GM19023 (cell line): ENCODE results near the gene ING5.

Experiments
- ATAC-seq: cut with Tn5 transposase; IDR thresholded peaks from one replicate; pipeline ENCODE4 v1.9.1; 2021; ENCODE audit warnings: mild to moderate bottlenecking, moderate library complexity; ENCODE audit not compliant: unreplicated experiment

Gene ING5

DNA sequence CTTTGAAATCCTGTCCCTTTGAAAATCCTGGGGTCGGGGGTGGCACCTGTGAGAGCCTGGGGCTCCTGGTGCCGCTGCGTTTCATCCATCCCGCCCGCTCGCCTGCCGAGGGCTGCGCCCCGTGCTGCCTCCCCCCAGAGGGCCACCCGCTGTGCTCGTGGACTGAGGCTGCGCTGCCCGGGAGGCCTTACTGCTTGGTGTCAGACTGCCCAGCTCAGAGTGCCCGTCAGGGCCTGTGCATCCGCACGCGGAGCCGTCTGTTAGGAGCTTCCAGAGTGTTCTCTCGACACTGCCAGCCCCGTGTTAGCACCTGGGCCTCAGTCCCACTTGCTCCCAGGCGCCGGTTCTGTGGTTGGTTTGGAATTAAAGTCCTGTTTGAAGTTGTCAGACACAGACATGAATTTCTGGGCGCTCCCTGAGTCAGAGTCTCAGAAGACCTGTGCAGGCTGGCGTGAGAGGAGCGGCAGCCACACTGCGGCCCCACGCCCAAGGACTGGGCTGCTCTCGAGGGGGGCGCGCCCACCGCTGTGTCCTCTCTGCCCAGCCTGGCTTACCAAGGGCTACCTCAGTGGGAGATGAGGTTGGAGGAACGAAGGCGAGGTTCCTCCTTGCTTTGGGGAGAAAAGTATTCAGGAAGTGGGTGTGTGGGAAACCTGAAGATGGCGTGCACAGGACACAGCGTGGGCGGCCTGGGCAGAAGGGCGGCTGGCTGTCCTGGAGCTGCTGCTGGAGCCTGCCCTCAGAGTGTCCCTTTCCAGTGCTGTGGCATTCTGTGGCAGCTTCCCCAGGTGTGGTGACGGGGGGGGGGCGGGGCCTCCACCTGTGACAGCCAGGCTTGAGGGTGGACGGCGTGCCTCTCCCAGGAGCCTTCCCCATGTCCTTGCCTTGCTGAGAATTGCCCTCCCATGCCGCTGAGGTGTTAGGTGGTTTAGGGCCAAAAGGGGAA lies 29.3 kb upstream of the ING5 start:
- no peak for ATAC-seq

DNA sequence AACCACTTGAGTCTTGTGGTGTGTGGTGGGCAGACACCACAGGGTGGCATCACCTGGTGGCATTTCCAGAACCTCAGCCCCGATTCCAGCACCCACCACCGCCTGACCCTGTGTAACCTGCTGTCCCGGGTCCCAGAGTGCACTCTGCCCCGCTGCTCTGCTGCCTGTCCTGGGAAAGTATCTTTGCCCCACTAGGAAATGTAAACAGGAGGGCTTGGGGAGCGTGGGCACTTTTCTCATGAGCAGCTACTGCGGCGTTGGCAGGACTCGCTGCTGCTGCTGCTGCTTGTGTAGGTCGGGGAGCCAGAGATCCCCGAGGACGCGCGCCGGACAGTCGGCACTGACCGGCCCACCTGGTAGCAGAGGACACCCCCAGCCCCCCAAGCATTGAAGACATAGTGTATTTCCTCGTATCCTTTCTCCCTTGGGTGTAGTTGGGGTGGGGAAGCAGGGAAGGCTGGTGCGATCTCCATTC lies 28.6 kb upstream of the ING5 start:
- no peak for ATAC-seq

DNA sequence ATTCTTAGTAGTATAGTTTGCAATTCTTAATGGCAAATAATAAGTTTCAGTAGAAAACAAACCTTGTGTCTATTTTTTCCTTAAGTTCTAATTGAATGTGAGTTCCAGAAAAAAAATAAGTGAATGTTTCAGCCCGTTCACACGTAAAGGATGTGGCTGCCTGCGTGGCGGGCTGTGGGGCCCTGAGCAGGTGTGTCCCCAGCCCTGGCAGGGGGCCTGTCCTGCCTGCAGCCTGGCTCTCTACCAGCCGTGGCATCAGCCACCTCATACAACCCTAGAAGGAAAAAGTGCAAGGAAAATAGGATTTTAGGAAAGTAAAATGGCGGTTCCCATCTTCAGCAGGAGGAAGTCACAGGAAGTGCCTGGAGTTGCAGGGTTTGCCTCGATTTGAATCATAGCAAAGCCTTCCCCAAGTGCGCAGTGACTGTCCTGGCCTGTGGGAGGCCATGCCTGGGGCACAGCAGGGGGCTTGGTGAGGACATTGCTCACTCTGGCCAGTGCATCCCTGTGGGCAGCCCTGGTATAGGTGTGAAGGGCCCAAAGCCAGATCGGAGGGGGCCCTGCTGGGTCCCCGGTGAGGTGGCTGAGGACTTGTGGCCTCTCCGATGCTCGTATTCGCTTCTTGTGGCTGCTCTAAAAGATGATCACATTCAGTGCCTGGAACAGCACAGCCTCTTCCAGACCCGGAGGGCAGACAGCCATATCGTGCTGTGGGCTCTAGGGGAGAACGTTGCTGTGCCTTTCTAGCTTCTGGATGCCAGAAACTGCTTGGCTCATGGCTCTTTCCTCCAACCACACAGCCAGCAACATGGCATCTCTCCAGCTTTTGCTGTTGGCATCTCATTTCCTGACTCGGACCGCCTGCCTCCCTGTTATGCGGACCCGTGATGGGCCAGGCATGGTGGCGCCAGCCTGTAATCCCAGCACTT lies 27.8 kb upstream of the ING5 start:
- ATAC-seq: no peak

DNA sequence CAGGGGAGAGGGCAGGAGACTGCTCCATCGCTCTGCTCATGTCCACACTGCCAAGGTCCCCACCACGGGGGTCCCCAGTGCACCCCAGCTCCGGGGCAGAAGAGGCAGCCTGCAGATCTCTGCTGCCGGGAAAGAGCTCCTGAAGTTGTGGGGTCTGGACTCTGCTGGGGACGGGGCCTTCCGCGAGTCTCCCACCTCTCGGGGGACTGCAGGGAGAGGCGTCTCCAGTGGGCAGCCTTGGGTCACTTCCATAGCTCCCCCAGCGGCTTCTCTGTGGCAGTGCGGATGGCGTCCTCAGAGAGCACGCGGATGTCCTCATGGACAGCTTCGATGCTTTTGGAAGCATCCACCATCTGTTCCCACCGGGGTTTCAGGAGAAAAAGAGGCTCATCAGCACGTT lies 26.0 kb upstream of the ING5 start:
- no peak for ATAC-seq

DNA sequence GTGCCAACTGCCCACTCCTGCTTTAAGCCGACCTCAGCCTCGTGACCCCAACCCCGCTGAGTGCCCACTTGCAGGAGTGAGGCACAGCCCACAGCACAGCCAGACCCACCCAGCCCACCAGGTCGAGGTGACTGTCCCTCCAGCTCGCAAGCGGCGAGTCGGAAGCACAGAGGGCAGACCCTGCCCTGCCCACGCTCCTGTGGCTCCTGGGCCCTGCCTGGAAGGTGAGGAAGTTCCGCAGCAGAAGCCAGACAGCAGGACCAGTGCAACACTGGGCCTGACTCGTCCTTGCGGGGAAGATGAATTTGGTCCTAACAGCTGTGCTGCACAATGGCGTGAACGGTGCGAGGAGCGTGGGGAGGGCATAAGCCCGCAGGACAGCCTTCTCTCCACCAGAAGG lies 25.2 kb upstream of the ING5 start:
- ATAC-seq: no peak

DNA sequence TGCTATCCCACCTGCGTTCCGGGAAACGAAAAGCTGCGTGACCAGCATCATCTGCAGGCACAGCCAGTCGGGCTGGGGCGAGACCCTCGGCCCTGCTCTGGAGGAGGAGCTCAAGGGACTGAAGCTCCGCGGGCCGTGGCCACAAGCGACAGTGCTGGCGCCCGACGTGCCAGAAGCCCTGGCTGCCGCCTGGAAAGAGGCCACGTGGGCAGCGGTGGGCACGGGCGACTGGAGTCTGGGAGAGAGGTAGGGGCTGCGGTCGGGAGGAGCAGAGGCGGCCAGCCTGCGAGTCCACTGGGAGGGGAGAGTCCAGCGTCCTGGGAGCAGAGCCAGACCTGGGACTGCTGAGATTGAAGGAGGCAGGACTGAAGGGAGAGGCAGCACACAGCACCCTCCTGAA lies 24.4 kb upstream of the ING5 start:
- ATAC-seq: no peak

DNA sequence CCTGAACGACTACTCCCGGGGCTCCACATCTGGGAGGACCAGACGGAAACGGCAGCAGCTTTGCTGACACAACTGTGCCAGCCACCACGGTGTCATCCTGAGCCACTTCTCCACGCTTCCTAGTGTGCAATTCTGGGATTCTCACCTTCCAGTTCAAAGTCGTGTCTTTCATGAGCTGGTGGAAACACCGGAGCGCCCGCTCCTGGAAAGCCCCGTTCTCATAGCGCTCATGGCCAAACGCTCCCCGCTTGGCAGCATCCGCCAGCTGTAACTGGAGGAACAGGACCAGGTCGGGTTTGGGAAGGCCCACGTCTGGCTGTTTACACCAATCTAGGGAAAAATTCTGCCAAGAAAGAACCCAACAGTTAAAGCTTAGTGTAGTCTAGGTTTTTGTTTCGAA lies 23.5 kb upstream of the ING5 start:
- ATAC-seq: no peak

DNA sequence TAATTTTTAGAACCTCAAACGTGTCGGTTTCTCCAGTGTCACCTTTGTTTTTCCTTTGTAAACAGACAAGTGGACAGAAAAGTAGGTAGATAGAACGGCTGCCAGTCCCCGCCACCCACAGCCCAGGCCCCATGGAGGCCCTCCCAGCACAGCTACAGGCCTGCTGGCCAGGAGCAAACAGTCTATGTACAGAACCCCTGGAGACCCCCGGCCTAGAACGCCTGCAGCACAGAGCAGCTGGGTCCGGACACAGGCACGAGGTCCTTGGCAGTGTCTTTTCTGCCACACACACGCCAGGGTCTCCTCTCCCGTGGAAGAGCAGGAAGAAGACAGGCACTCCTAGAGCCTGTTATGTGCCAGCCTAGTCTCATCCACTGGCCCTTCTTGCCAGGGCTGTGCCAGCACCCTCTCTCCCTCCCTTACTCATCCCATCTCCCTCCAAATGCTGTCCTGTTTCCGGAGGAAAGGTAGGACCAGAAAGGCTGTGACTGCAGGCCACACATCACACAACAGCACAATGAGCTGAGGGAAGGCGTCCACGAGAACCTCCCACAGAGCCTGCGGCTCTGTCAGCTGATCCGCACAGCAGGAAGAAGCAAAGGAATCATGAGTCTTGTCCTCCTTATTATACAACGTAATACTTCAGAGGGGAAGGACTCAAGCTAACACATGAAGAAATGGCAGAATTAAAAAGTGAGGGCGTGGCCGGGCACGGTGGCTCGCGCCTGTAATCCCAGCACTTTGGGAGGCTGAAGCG lies 22.9 kb upstream of the ING5 start:
- no peak for ATAC-seq

DNA sequence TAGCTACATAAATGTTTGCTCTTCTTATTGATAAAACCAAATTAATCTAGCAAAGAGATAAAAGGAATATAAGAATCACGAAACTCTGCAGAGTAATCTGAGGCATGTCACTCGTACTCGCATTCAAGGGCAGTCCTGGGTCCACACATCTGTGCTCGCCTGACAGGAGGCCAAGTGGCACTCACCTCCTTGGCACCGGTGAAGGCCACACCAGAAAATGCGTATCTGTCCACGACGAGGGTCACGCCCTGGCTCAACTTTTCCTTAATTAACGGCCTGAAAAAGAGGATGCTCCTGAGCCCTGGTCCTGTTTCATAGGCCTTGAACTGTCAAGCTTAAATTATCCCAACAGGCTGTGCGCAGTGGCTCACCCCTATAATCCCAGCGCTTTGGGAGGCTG lies 21.8 kb upstream of the ING5 start:
- ATAC-seq: no peak

DNA sequence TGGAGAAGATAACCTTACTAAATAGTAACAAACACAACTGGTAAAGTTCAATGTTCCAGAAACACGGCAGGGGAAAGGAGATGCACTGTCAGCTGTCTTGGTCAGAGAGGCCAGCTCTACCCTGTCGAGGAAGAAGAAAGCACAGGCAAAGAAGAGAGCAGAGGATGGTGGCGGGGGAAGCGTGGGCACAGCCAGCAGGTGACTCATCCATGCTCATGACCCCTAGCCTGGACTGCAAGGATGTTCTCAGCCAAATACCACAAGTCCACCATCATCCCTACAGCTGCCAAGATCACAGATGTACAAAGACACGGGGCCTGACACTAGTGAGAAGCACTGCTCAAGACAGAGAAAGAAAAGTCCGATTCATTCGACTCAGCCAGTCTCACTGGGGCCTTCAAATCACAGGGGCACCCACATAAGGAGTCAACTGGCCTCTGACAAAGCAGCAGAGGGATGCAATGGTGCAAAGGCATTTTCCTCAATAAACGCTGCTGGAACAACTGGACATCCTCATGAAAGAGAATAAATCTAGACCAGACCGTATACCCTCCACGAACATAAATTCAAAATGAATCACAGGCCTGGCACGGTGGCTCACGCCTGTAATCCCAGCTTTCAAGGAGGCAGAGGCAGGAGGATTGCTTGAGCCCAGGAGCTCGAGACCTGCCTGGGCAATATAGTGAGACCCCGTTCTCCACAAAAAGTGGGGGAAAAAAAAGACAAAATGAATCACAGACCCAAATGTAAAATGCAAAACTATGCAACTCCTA lies 20.8 kb upstream of the ING5 start:
- no peak for ATAC-seq

DNA sequence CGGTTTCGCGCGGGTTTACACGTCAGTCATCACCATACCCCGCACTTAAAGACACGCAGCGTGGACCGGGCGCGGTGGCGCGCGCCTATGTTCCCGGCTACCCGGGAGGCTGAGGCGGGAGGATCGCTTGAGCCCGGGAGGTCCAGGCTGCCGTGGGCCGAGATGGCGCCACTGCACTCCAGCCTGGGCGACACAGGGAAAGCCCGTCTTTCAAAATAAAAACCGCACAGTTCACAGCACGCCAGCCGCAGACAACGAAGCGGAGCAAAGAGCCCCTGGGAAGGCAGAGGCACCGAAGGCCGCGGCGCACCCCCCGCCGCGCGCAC lies 15.6 kb upstream of the ING5 start:
- no peak for ATAC-seq

DNA sequence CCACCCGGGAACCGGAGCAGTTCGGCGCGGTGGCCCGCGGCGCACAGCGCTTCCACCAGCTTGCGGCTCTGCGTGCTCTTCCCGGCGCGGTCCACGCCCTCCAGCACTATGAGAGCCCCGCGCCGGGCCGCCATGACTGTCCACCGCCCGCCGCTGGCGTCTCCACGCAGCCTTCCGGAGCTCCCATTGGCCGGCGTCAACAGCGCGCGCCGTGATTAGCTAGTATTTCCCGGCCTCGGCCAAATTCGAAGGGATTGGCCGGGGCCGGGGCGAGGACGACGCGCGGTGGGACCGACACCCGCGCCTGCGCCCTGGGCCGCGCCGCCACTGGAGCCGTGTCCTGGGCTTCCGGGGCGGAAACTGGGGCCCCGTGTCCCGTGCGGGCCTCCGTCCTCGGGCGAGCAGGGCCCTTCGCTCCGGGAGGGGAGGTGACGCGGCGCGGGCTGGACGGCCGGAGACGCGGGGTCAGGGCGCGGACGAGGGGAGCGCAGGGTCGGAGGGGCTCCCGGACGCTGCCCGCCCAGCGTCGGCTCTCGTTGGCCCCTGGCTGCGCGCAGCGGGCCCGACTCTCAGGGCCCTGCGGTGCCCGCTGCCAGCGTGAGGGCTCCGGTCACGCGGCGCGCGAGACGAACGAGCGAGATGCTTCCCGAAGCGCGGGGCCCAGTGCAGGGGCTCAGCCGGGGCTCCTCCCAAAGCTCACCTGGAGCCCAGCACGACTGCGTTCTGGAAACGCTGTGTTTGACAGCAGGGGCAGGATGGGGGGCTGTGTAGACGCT lies 15.0 kb upstream of the ING5 start, which contains the start of gene DTYMK:
Gene DTYMK (minus strand): TSS at position 166 of the 776 bp plus-strand sequence. CDS start 32 bp downstream, at position 134.
- peak; percentile 97 for ATAC-seq

DNA sequence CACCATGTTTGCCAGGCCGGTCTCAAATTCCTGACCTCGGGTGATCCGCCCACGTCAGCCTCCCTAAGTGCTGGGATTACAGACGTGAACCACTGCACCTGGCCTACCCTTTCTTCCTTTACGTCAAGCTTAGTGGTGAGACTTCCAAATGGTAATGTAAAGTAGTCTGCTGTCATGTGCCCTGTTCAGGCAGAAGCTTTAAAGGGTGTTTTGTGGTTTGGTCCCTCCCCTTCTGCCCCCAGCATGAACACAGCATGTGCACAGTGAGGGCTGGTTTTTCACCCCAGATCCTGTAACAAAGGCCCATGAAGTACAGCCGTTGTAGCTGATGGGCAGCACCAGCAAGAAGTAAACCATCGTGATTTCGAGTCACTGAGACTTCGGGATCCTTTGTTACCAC lies 12.5 kb upstream of the ING5 start:
- ATAC-seq: no peak

DNA sequence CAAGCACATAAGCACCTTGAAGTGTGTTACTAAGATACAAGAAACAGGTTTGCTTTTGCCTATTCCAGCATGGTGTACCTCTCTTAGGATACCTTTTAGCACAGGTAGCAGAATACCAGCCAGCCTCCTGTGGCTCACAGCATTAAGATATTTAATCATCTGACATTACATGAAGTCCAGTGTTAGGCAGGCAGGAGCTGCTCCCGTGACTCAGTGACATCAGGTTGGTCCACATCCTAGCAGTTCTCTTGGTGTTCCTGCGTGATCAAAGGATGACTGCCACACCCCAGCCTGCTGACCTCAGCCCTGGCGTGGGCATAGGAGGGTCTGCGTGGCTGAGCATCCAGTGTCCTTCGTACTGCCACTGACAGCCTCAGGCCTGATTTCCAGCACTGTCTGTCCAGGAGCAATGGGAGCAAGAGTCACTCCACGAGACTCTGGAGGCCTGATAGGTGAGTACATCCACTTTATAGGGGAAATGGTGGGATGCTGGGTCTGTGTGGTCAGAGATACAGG lies 11.6 kb upstream of the ING5 start:
- ATAC-seq: no peak

DNA sequence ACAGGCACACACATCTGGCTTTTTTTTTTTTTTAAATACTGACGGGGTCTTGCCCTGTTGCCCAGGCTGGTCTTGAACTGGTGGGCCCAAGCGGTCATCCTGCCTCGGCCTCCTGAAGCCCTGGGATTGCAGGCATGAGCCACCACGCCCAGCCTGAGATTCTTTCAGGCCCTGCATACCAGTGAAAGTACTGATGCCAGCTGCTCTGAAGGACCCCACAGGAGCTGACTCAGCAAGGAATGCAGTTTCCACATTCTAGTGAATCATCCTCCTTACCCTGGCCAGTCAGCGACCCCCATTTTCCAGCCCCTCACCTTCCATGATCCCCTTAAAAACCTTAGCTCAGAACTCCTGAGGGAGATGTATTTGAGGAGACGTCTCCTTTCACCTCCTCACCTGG lies 9.4 kb upstream of the ING5 start:
- no peak for ATAC-seq

DNA sequence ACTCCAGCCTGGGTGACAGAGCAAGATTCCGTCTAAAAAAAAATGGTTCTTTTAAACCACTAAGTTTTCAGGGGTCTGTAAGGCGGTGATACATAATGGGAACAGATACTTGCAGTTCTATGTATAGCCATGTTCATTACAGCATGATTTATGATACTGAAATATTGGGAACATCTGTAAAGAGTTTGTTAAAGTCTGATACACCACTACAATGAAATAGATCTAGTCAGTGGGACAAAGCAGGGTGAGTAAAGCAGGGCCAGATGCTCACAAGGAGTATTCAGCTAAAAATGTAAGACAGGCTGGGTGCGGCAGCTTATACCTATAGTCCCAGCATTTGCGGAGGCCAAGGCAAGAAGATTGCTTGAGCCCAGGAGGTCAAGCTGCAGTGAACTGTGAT lies 6.2 kb upstream of the ING5 start:
- no peak for ATAC-seq

DNA sequence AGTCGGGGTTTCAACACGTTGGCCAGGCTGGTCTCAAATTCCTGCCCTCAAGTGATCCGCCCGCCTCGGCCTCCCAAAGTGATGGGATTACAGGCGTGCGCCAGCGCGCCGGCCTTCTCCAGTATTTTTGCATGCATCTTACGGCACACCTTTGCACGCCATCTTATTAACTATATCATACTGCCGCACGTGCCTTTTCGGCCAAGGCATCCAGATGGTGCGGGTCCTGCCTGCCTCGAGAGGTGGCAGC lies 765 bp upstream of the ING5 start:
- ATAC-seq: no peak

DNA sequence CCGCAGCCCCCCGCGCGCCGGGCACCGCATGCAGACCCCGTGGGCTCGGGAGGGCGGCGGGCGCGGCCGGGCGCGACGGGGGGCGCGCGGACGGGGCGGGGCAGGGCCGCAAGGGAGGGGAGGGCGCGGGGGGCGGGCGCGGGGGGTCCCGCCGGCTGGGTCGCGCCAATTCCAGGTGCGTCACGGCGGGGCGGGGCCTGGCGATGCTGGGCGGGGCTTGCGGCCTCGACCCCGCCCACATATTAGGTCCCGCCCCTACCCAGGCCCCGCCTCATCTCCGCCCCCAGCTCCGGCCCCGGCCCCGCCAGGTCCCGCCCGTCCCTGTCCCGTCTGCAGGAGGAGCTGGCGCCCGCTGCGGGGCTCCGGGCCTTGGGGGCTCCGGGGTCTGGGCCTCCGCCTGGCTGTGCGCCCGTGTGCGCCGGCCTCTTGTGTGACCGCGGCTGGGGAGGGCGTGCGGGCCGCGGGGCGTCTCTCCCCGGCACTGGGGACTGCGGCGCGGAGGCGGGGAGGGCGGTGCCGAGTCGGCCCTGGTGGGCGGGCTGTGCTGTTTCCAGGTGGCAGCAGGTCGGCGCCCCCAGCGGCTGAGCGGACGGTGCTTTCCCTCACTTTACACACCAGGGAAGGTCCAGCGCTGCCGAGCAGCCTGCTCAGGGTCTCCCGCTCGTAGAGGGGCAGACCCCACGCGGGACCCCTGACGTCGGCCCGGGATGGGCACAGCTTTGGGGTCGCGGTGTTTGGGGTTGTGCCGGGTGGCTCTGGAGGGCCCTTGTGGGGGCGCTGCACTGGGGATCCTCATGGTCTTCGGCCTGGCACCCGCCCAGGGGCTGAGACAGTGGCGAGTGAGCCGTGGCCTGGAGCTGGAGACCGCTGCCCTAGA lies 554 bp downstream of the ING5 start:
- peak; percentile 69 for ATAC-seq
